ENCODE results near the gene MDFIC2.

MDFIC2 gene

GRCh38 chr3:70180664-70181063 is 131.8 kb downstream of the MDFIC2 start:
- DNase-seq (ENCODE audit: low read depth): no peak

- DNase-seq (ENCODE audit: low read depth): no peak
Measured at GRCh38 chr3:70179111-70179510, 133.3 kb downstream of the MDFIC2 start.

- DNase-seq (ENCODE audit: low read depth): no peak
Measured at GRCh38 chr3:70177881-70178645, 134.4 kb downstream of the MDFIC2 start.

- DNase-seq (ENCODE audit: low read depth): no peak
Measured at GRCh38 chr3:70176224-70176623, 136.2 kb downstream of the MDFIC2 start.

- no peak for DNase-seq (ENCODE audit: low read depth)
Measured at GRCh38 chr3:70156808-70157207, 155.6 kb downstream of the MDFIC2 start.

- DNase-seq (ENCODE audit: low read depth): no peak
Measured at GRCh38 chr3:70150599-70150998, 161.8 kb downstream of the MDFIC2 start.

GRCh38 chr3:70149714-70150400 is 162.6 kb downstream of the MDFIC2 start:
- DNase-seq (ENCODE audit: low read depth): no peak
